Psoas muscle (tissue), 8 donors: ENCODE data around the gene ERC2. TPM values are rescaled to one million over a fixed set of nuclear protein-coding genes. Genes with fewer than 3 reads are reported as not detected.

ENCODE experiments used
- ATAC-seq, 4 donors: fragments of 200-7000 bp; cut with Tn5 transposase; one replicate each; pipeline ENCODE4 v1.9.1; 2020; ENCODE audit warnings: moderate library complexity in 3 of 4, mild to moderate bottlenecking in 2 of 4
- DNase-seq, 2 donors: peaks; one replicate each; pipeline ENCODE4 v3.0.0-alpha.2; 2020
- H3K27ac ChIP-seq: fragments of 200-600 bp; one replicate; pipeline ENCODE4 v1.8.0; 2022
- H3K27me3 ChIP-seq, 3 donors: fragments of 200-600 bp in 1 of 3; one replicate each; pipeline versions ENCODE4 v1.6.1 to v1.8.0; 2013 to 2022; ENCODE audit warnings: low read length in 2 of 3, mild to moderate bottlenecking in 2 of 3, moderate library complexity in 1 of 3; ENCODE audit not compliant: insufficient read depth in 3 of 3
- H3K36me3 ChIP-seq, 2 donors: fragments of 200-600 bp in 1 of 2; one replicate each; pipeline versions ENCODE4 v1.6.1 to v1.8.0; 2013 to 2022; ENCODE audit warnings: low read depth in 1 of 2, mild to moderate bottlenecking in 1 of 2, moderate library complexity in 1 of 2; ENCODE audit not compliant: insufficient read depth in 1 of 2
- H3K4me1 ChIP-seq: fragments of 200-600 bp; one replicate; pipeline ENCODE4 v1.8.0; 2022
- H3K4me3 ChIP-seq: fragments of 200-600 bp; one replicate; pipeline ENCODE4 v1.8.0; 2022; ENCODE audit warnings: mild to moderate bottlenecking
- H3K9me3 ChIP-seq: fragments of 200-600 bp; one replicate; pipeline ENCODE4 v1.8.0; 2022
- WGBS, 3 donors: extraction: QIAGEN DNeasy Blood & Tissue Kit; methylation state at CpG; one replicate each; pipeline versions ENCODE4 v1.1.6 to v1.1.7; 2013; 5-methylcytosine and 5-hydroxymethylcytosine counted together
- intact Hi-C, 2 donors: fragments of 100-400 bp; cut with DNase I; formaldehyde crosslinking; loops; one replicate each; pipeline versions ENCODE4 v1.11.0 to v1.14.2; 2022
- polyA plus RNA-seq, 3 donors: library from polyadenylated mRNA; stranded (reverse); fragments of 200-250 nt; gene quantifications; one replicate each; pipeline ENCODE4 v1.2.3, GENCODE V29; 2013
- total RNA-seq, 4 donors: library from RNA; stranded (reverse); fragmentation: NEBNext Ultra II Directional in 2 of 4; extraction: Animal tissue kit (Norgen Biotek cat#: 25700) in 2 of 4; gene quantifications; one replicate each; pipeline versions ENCODE4 v1.2.1 to v1.2.4, GENCODE V29; 2021 to 2023
- TF ChIP-seq, protein P1 (sequence below): fragments of 200-600 bp; IDR thresholded peaks from one replicate; pipeline ENCODE4 v1.8.0; 2022; ENCODE audit warnings: antibody characterized with exemption
- donor health status: healthy with polysubstance abuse.
- donor health status: DM: no; HTN: no; CAD: no; lungs with moderate emphysema.
- donor health status: Bipolar disorder and iron deficiency.
- donor health status: healthy.
- donor health status: DM: yes; HTN: yes; CAD: no.
- donor health status: DM: no; HTN: no; CAD: no.
- donor health status: DM: no; HTN: no; CAD: no.
- donor health status: DM: yes; HTN: yes; CAD: no.

ERC2 gene
- total and polyA plus RNA-seq, 7 donors, result 0.04 to 0.15 TPM; not detected in 5

DNA sequence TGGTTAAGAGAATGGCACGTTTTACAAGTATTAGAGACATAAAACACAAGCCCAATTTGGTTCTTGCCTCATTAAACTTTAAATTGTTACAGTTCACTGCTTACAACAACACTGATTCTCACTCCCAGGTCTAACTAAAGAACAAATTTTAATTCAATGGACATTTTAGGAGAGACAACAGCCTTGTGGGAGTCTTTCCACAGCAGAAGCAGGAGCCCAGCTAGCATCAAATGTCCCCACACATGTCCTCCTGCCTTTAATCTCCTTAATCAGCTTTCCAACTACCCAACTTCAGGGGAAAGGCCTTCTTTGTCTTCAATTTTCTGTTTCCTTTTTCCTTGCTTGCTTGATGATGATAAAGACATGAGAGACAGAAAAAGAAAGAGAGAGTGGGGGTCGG is 693.4 kb downstream of the ERC2 start:
- DNase-seq, result no peak
- no peaks in the 10 kb centered on the region for H3K27me3 ChIP-seq
- H3K36me3 ChIP-seq, result no peaks in the 10 kb centered on the region
- WGBS, 3 donors, result 81 to 82% (median 81%) methylated on average over 2 of the region's 2 CpGs
- H3K4me1 ChIP-seq, result no peaks in the 10 kb centered on the region
- H3K4me3 ChIP-seq, result no peak overlapping the region
- intact Hi-C loops, result no loop called here
- no peak for ATAC-seq
- TF ChIP-seq, protein P1, sequence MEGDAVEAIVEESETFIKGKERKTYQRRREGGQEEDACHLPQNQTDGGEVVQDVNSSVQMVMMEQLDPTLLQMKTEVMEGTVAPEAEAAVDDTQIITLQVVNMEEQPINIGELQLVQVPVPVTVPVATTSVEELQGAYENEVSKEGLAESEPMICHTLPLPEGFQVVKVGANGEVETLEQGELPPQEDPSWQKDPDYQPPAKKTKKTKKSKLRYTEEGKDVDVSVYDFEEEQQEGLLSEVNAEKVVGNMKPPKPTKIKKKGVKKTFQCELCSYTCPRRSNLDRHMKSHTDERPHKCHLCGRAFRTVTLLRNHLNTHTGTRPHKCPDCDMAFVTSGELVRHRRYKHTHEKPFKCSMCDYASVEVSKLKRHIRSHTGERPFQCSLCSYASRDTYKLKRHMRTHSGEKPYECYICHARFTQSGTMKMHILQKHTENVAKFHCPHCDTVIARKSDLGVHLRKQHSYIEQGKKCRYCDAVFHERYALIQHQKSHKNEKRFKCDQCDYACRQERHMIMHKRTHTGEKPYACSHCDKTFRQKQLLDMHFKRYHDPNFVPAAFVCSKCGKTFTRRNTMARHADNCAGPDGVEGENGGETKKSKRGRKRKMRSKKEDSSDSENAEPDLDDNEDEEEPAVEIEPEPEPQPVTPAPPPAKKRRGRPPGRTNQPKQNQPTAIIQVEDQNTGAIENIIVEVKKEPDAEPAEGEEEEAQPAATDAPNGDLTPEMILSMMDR, result no peak
- H3K27ac ChIP-seq, result no peak overlapping the region
- no peaks in the 10 kb centered on the region for H3K9me3 ChIP-seq

DNA sequence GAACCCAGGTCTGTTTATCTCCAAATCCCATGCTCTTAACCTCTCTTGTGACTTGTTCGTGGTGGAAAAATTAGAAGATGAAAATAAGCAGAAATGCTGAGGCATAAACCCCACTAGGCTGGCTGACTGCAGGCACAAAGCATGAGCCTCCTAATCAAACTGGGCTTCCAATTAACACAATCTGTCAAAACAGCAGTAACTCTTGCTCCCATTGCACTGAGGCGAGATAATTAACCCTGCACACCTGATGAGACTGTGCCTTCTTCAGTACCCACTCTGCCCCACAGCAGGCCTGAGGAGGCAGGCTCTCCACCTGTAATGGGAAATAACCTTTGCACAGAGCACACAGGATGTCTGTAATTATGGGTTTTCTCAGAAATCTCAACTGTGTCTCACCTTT is 696.8 kb downstream of the ERC2 start:
- no peaks in the 10 kb centered on the region for H3K36me3 ChIP-seq

DNA sequence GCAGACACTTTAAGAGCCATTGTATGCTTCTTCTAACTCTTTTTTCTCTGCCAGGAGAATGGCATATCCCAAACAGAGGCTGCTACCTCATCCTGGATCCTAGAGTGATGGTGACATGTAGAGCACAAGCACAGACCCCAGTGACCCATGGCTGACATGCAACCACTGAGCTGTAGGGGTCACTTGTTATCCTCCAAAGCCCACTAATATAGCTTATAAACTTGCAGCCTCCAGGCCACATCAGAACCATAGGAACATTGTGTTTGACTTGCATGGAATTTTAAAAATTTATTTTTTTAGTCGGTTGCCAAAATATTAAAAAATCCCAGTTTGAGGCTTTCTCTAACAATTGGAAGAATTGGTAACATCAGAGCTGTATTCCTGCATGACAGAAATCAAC is 698.2 kb downstream of the ERC2 start:
- Histone ChIP-seq H3K4me1 (no peaks in the 10 kb centered on the region), H3K9me3 (no peaks in the 10 kb centered on the region), H3K4me3 (no peak overlapping the region), H3K36me3 (no peaks in the 10 kb centered on the region), H3K27ac (no peak overlapping the region), H3K27me3 (no peaks in the 10 kb centered on the region)
- ATAC-seq (no peak), DNase-seq (no peak)
- TF ChIP-seq, protein P1, result no peak
- intact Hi-C loops, result no loop called here
- 64 to 81% (median 66%) methylated on average over 1 of the region's 1 CpG for WGBS, 3 donors

More for the DNA sequence above, 696.8 kb downstream of the ERC2 start:
- ATAC-seq, result no peak
- intact Hi-C loops, result no loop called here
- Histone ChIP-seq H3K27ac (no peak overlapping the region), H3K4me1 (no peaks in the 10 kb centered on the region), H3K27me3 (no peaks in the 10 kb centered on the region), H3K9me3 (no peaks in the 10 kb centered on the region), H3K4me3 (no peak overlapping the region)
- DNase-seq, result no peak
- TF ChIP-seq, protein P1, result no peak
- 93 to 96% (median 96%) methylated on average over 2 of the region's 2 CpGs for WGBS, 3 donors

DNA sequence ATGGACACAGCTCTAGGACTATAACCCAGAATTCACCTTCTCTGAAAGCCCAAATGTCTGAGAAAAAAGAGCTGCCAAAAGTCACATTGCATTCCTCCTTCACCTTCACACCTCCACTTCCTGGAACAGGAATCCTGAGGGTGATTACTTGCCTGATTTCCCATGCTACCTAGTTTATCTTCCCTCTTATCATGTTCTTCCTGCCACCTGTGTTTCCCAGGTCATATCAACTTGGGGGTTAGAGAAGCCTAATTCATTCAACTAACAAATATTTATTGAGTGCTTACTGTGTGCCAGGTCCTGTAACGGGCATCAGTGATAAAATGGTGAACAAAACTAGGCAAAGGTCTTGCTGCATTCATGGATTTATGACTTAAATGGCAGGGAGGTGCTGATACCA is 701.5 kb downstream of the ERC2 start:
- no peaks in the 10 kb centered on the region for H3K4me1 ChIP-seq
- DNase-seq (no peak), ATAC-seq (no peak)
- intact Hi-C loops, result no loop called here
- 0 to 11% (median 0%) methylated on average over 1 of the region's 1 CpG for WGBS, 3 donors
- TF ChIP-seq, protein P1, result no peak
- H3K9me3 ChIP-seq, result no peaks in the 10 kb centered on the region
- no peaks in the 10 kb centered on the region for H3K27me3 ChIP-seq
- H3K27ac ChIP-seq, result no peak overlapping the region
- H3K36me3 ChIP-seq, result no peaks in the 10 kb centered on the region
- no peak overlapping the region for H3K4me3 ChIP-seq

DNA sequence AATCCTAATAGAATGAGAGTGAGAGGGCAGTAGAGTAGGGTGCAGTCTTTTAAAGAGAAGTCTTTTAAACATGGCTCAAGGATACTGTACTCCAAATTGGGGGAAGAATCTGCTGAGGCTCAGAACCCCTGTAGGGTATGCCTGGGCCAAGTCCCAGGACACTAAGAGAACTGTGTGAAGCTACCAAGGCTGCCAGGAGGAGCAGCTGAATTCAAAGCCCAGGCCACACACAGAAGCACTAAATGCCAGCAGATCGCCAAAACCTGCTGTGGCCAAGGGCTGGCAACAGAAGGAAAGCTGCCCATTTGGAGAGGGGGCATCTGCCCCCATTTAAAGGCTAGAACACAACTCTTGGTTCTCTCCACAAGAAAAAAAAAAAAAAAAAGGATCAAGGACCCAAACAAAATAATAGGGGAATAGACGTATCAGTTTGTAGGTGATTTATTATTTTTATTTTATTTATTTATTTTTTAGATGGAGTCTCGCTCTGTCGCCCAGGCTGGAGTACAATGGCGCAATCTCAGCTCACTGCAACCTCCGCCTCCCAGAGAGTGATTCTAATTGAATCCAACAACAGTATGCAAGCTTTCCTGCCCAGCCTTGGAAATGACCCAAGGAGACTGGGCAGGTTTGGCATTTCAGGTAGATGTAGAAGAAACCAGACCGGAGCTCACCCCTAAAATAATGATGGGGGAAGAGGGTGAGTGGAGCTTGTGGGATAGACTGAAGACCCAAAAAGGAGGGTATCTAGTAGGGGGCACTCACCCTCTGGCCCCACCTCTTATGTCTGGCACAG is 702.2 kb downstream of the ERC2 start:
- WGBS, 3 donors, result 59 to 79% (median 62%) methylated on average over 7 of the region's 7 CpGs
- DNase-seq, result no peak
- TF ChIP-seq, protein P1, result no peak
- Histone ChIP-seq H3K27ac (no peak overlapping the region), H3K4me3 (no peak overlapping the region), H3K4me1 (no peaks in the 10 kb centered on the region), H3K9me3 (no peaks in the 10 kb centered on the region), H3K36me3 (no peaks in the 10 kb centered on the region), H3K27me3 (no peaks in the 10 kb centered on the region)
- no peak for ATAC-seq
- intact Hi-C loops, result no loop called here
